A549 (cell line): ENCODE measurements around the gene RTN4R. TPM values are rescaled to one million over a fixed set of nuclear protein-coding genes. Genes with fewer than 3 reads are reported as not detected.

ENCODE experiments used
- ATAC-seq, 2 experiments: fragments of 200-7000 bp in 1 of 2; fragments of >200 bp in 1 of 2; cut with Nextera tagmentation in 1 of 2; cut with Tn5 transposase in 1 of 2; 3 replicates each; pipeline versions ENCODE4 v1.8.0 to v1.9.1; 2018 to 2020; ENCODE audit warnings: mild to moderate bottlenecking in 1 of 2, moderate library complexity in 1 of 2
- CTCF ChIA-PET: fragments of 300-600 bp; sonication (Branson Sonifier 250); formaldehyde crosslinking; extraction: SDS; loops from one replicate; lab custom pipeline; 2021; ENCODE audit warnings: antibody characterized with exemption, inconsistent platforms; lab: Yijun Ruan, JAX
- POLR2A ChIA-PET: fragments of 350-600 bp; formaldehyde crosslinking; extraction: SDS; loops from one replicate; lab custom pipeline; 2021; ENCODE audit warnings: antibody characterized with exemption, inconsistent platforms; lab: Yijun Ruan, JAX
- DNase-seq, 2 experiments: peaks; one replicate each; pipeline versions ENCODE4 v3.0.0 to v3.0.0-alpha.2; 2011 to 2016; ENCODE audit warnings: low read depth in 1 of 2, low spot score in 1 of 2
- FAIRE-seq: peaks from 2 replicates; lab custom pipeline; 2011; peaks lifted over from hg19 to GRCh38; lab: Jason Lieb, UNC
- H3K27ac ChIP-seq, 2 experiments: fragments of >200 bp; sonication (Bioruptor Twin); formaldehyde crosslinking; 3 replicates each; pipeline ENCODE4 v1.5.1; 2016 to 2017
- H3K4me1 ChIP-seq: fragments of >200 bp; sonication (Bioruptor Twin); formaldehyde crosslinking; 3 replicates; pipeline ENCODE4 v1.6.1; 2016
- H3K4me2 ChIP-seq: fragments of >200 bp; sonication (Bioruptor Twin); formaldehyde crosslinking; 3 replicates; pipeline ENCODE4 v1.6.1; 2016
- H3K4me3 ChIP-seq: fragments of >200 bp; sonication (Bioruptor Twin); formaldehyde crosslinking; 3 replicates; pipeline ENCODE4 v1.5.1; 2016
- H3K9me3 ChIP-seq: fragments of >200 bp; sonication (Bioruptor Twin); formaldehyde crosslinking; 3 replicates; pipeline ENCODE4 v1.6.1; 2016
- FOSB ChIP-seq: fragments of 250-450 bp; sonication (Bioruptor Pico); IDR thresholded peaks from 2 replicates; pipeline ENCODE4 v1.5.0; 2020; ENCODE audit warnings: mild to moderate bottlenecking, moderate library complexity
- NR3C1 ChIP-seq: fragments of >200 bp; sonication (Bioruptor Twin); formaldehyde crosslinking; IDR thresholded peaks from 3 replicates; pipeline ENCODE4 v1.6.1; 2017
- ZFP36 ChIP-seq: fragments of 450-650 bp; IDR thresholded peaks from 2 replicates; pipeline ENCODE4 v1.6.1; 2014; ENCODE audit warnings: borderline replicate concordance; ENCODE audit not compliant: partially characterized antibody
- WGBS: methylation state at CpG from one replicate; pipeline ENCODE4 v1.1.6; 2017; ENCODE audit errors: missing lambda C conversion rate; 5-methylcytosine and 5-hydroxymethylcytosine counted together
- polyA plus RNA-seq, 4 experiments: library from polyadenylated mRNA; depleted of rRNA in 3 of 4; stranded (reverse); fragments of >200 nt; fragmentation: RNase III in 1 of 4; extraction: RNeasy Plus Mini Kit Qiagen cat#74134 plus additional on column Dnase treatment in 1 of 4; gene quantifications; 2 replicates in 3 of 4; 3 replicates in 1 of 4; pipeline ENCODE4 v1.2.3, GENCODE V29; 2011 to 2017
- small RNA-seq, 6 experiments: library from RNA; depleted of rRNA; stranded (forward); fragments of <200 nt; gene quantifications; one replicate each; pipeline ENCODE3, GENCODE V24; 2012

The RTN4R gene
- polyA plus RNA-seq, 2 of the 4 experiments (the other 2 are of a cell fraction) = 1.0 to 2.7 TPM

DNA sequence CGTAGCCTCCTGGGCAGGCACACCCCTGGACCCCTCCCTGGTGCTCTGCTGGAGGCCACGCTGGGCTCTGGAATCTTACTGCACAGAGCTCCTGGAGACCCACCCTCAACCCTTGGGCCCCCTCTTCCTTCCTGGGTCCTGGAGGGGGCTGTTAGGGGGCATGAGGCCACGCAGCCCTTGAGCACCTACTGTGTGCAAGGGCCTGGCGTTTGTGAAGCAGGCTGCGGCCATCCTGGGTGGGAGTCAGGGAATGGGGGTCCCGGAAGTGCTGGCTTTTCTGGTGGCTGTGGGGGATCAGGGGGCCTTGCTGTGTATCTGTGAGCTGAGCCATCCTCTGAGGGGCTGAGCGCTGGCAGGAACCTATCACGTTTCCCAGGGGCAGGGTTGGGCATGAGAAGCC is 76.3 kb downstream of the RTN4R start:
- DNase-seq (no peak), ATAC-seq (no peak), FAIRE-seq (no peak)
- Histone ChIP-seq H3K4me2 (no peak overlapping the region), H3K9me3 (no peaks in the 10 kb centered on the region), H3K27ac (no peak overlapping the region), H3K4me1 (no peaks in the 10 kb centered on the region), H3K4me3 (no peak overlapping the region)
- WGBS = 52% methylated on average over 6 of the region's 8 CpGs
- TF ChIP-seq NR3C1 (no peak), ZFP36 (no peak), FOSB (CRISPR knock-in tag) (no peak)
- ChIA-PET POLR2A (interaction anchor here (1.9 kb wide), 1 partner anchor 18 kb away, joined by 5 read pairs; no protein-coding TSS in a partner anchor), CTCF (no interaction called here)

Small RNAs within 50 kb of the gene (small RNA-seq; reads per million reads assigned to genes)
- 0 to 3.1 (median 1.6) reads per million in 6 experiments for gene MIR1286

Other genes starting within 250 kb of the RTN4R start
- 13.2 and 15.0 TPM in 2 replicates for gene TANGO2, start 247.2 kb downstream of the RTN4R start, polyA plus RNA-seq (2011; rRNA removed)
- 13.5 to 14.1 TPM (median 13.8 TPM) in 3 replicates for gene TANGO2, start 247.2 kb downstream of the RTN4R start, polyA plus RNA-seq (2017; fragmentation: RNase III; extraction: RNeasy Plus Mini Kit Qiagen cat#74134 plus additional on column Dnase treatment)
- 18.1 and 18.7 TPM in 2 replicates for gene DGCR8, start 188.1 kb downstream of the RTN4R start, polyA plus RNA-seq (2011; rRNA removed)
- gene DGCR8, start 188.1 kb downstream of the RTN4R start, polyA plus RNA-seq (2017; fragmentation: RNase III; extraction: RNeasy Plus Mini Kit Qiagen cat#74134 plus additional on column Dnase treatment) = 20.6 to 22.1 TPM (median 21.3 TPM) in 3 replicates
- 197 and 239 TPM in 2 replicates for gene RANBP1, start 152.2 kb downstream of the RTN4R start, polyA plus RNA-seq (2011; rRNA removed)
- 325 to 369 TPM (median 338 TPM) in 3 replicates for gene RANBP1, start 152.2 kb downstream of the RTN4R start, polyA plus RNA-seq (2017; fragmentation: RNase III; extraction: RNeasy Plus Mini Kit Qiagen cat#74134 plus additional on column Dnase treatment)
- gene TRMT2A, start 151.1 kb downstream of the RTN4R start, polyA plus RNA-seq (2011; rRNA removed) = 11.6 and 12.3 TPM in 2 replicates
- 24.1 to 28.8 TPM (median 26.8 TPM) in 3 replicates for gene TRMT2A, start 151.1 kb downstream of the RTN4R start, polyA plus RNA-seq (2017; fragmentation: RNase III; extraction: RNeasy Plus Mini Kit Qiagen cat#74134 plus additional on column Dnase treatment)
- gene ZDHHC8, start 136.5 kb downstream of the RTN4R start, polyA plus RNA-seq (2011; rRNA removed) = 5.3 and 7.2 TPM in 2 replicates
- gene ZDHHC8, start 136.5 kb downstream of the RTN4R start, polyA plus RNA-seq (2017; fragmentation: RNase III; extraction: RNeasy Plus Mini Kit Qiagen cat#74134 plus additional on column Dnase treatment) = 24.2 to 29.0 TPM (median 28.1 TPM) in 3 replicates
- gene CCDC188, start 117.3 kb downstream of the RTN4R start, polyA plus RNA-seq (2011; rRNA removed) = not detected in 2 replicates
- not detected in 3 replicates for gene CCDC188, start 117.3 kb downstream of the RTN4R start, polyA plus RNA-seq (2017; fragmentation: RNase III; extraction: RNeasy Plus Mini Kit Qiagen cat#74134 plus additional on column Dnase treatment)
- gene DGCR6L, start 51.7 kb upstream of the RTN4R start, polyA plus RNA-seq (2011; rRNA removed) = 15.5 and 17.9 TPM in 2 replicates
- gene DGCR6L, start 51.7 kb upstream of the RTN4R start, polyA plus RNA-seq (2017; fragmentation: RNase III; extraction: RNeasy Plus Mini Kit Qiagen cat#74134 plus additional on column Dnase treatment) = 23.1 to 27.0 TPM (median 26.1 TPM) in 3 replicates
- gene ZNF74, start 125.8 kb upstream of the RTN4R start, polyA plus RNA-seq (2011; rRNA removed) = 4.3 and 5.1 TPM in 2 replicates
- gene ZNF74, start 125.8 kb upstream of the RTN4R start, polyA plus RNA-seq (2017; fragmentation: RNase III; extraction: RNeasy Plus Mini Kit Qiagen cat#74134 plus additional on column Dnase treatment) = 5.8 to 7.4 TPM (median 5.9 TPM) in 3 replicates
- gene SCARF2, start 169.5 kb upstream of the RTN4R start, polyA plus RNA-seq (2011; rRNA removed) = 0.25 and 0.35 TPM in 2 replicates
- 0.47 to 0.66 TPM (median 0.59 TPM) in 3 replicates for gene SCARF2, start 169.5 kb upstream of the RTN4R start, polyA plus RNA-seq (2017; fragmentation: RNase III; extraction: RNeasy Plus Mini Kit Qiagen cat#74134 plus additional on column Dnase treatment)
- 11.7 and 13.9 TPM in 2 replicates for gene KLHL22, start 227.5 kb upstream of the RTN4R start, polyA plus RNA-seq (2011; rRNA removed)
- gene KLHL22, start 227.5 kb upstream of the RTN4R start, polyA plus RNA-seq (2017; fragmentation: RNase III; extraction: RNeasy Plus Mini Kit Qiagen cat#74134 plus additional on column Dnase treatment) = 10.5 to 12.1 TPM (median 11.7 TPM) in 3 replicates
- gene MED15, start 239.3 kb upstream of the RTN4R start, polyA plus RNA-seq (2011; rRNA removed) = 10.7 and 11.3 TPM in 2 replicates
- 29.7 to 32.6 TPM (median 30.5 TPM) in 3 replicates for gene MED15, start 239.3 kb upstream of the RTN4R start, polyA plus RNA-seq (2017; fragmentation: RNase III; extraction: RNeasy Plus Mini Kit Qiagen cat#74134 plus additional on column Dnase treatment)